H9 (cell line): ENCODE results near the gene FAM83F. TPM values are rescaled to one million over a fixed set of nuclear protein-coding genes. Genes with fewer than 3 reads are reported as not detected.

Experiments used
- DNase-seq: peaks from one replicate; pipeline ENCODE4 v3.0.0-alpha.2; 2017
- H2AFZ ChIP-seq: one replicate; pipeline ENCODE4 v1.6.1; 2013; ENCODE audit warnings: mild to moderate bottlenecking, low read length, control low read depth, moderate library complexity
- H2AK5ac ChIP-seq: 2 replicates; pipeline ENCODE4 v1.6.1; 2013; ENCODE audit warnings: low read length, control low read depth, mixed read lengths; ENCODE audit not compliant: insufficient read length
- H2BK120ac ChIP-seq: one replicate; pipeline ENCODE4 v1.6.1; 2013; ENCODE audit warnings: low read depth, mild to moderate bottlenecking, low read length, control low read depth, inconsistent platforms; ENCODE audit not compliant: poor library complexity, severe bottlenecking
- H2BK12ac ChIP-seq: 2 replicates; pipeline ENCODE4 v1.6.1; 2013; ENCODE audit warnings: low read length, control low read depth, mixed read lengths, low read depth; ENCODE audit not compliant: insufficient read length
- H2BK15ac ChIP-seq: 2 replicates; pipeline ENCODE4 v1.6.1; 2013; ENCODE audit warnings: low read depth, low read length, control low read depth
- H2BK20ac ChIP-seq: one replicate; pipeline ENCODE4 v1.6.1; 2013; ENCODE audit warnings: low read depth, mild to moderate bottlenecking, low read length, control low read depth, inconsistent platforms; ENCODE audit not compliant: poor library complexity, severe bottlenecking
- H2BK5ac ChIP-seq: 2 replicates; pipeline ENCODE4 v1.6.1; 2013; ENCODE audit warnings: low read length, control low read depth, mixed read lengths; ENCODE audit not compliant: insufficient read length
- H3K14ac ChIP-seq: 2 replicates; pipeline ENCODE4 v1.6.1; 2013; ENCODE audit warnings: low read length, control low read depth; ENCODE audit not compliant: insufficient read depth
- H3K18ac ChIP-seq: 2 replicates; pipeline ENCODE4 v1.6.1; 2013; ENCODE audit warnings: low read depth, mild to moderate bottlenecking, mixed read lengths, low read length, control low read depth; ENCODE audit not compliant: insufficient read length
- H3K23ac ChIP-seq: 2 replicates; pipeline ENCODE4 v1.6.1; 2013; ENCODE audit warnings: low read length, control low read depth, mixed read lengths, low read depth; ENCODE audit not compliant: insufficient read length
- H3K23me2 ChIP-seq: 2 replicates; pipeline ENCODE4 v1.6.1; 2013; ENCODE audit warnings: low read depth, mild to moderate bottlenecking, mixed read lengths, low read length, control low read depth; ENCODE audit not compliant: insufficient read length, poor library complexity, severe bottlenecking
- H3K27ac ChIP-seq: 2 replicates; pipeline ENCODE4 v1.5.1; 2013; ENCODE audit warnings: low read length, control low read depth, mixed read lengths, low read depth; ENCODE audit not compliant: insufficient read length
- H3K27me3 ChIP-seq: 2 replicates; pipeline ENCODE4 v1.6.1; 2013; ENCODE audit warnings: low read length, control low read depth, inconsistent platforms; ENCODE audit not compliant: insufficient read depth
- H3K4ac ChIP-seq: 2 replicates; pipeline ENCODE4 v1.6.1; 2013; ENCODE audit warnings: low read depth, mild to moderate bottlenecking, control low read depth, inconsistent platforms, low read length, moderate library complexity
- H3K4me1 ChIP-seq: 2 replicates; pipeline ENCODE4 v1.6.1; 2013; ENCODE audit warnings: low read length, control low read depth, inconsistent platforms; ENCODE audit not compliant: insufficient read depth
- H3K4me2 ChIP-seq: 2 replicates; pipeline ENCODE4 v1.6.1; 2013; ENCODE audit warnings: low read length, control low read depth, mixed read lengths; ENCODE audit not compliant: insufficient read length, insufficient read depth
- H3K56ac ChIP-seq: 2 replicates; pipeline ENCODE4 v1.6.1; 2013; ENCODE audit warnings: low read depth, mild to moderate bottlenecking, mixed read lengths, low read length, control low read depth; ENCODE audit not compliant: insufficient read length
- H3K79me1 ChIP-seq: 2 replicates; pipeline ENCODE4 v1.6.1; 2013; ENCODE audit warnings: low read depth, mild to moderate bottlenecking, moderate library complexity, low read length, control low read depth, inconsistent platforms; ENCODE audit not compliant: insufficient read depth, poor library complexity, severe bottlenecking
- H3K79me2 ChIP-seq: 2 replicates; pipeline ENCODE4 v1.6.1; 2013; ENCODE audit warnings: low read length, control low read depth, inconsistent platforms; ENCODE audit not compliant: insufficient read depth
- H3K9ac ChIP-seq: 2 replicates; pipeline ENCODE4 v1.6.1; 2013; ENCODE audit warnings: low read length, control low read depth, mixed read lengths; ENCODE audit not compliant: insufficient read length; ENCODE audit errors: extremely low read depth
- H3K9me3 ChIP-seq: one replicate; pipeline ENCODE4 v1.6.1; 2013; ENCODE audit warnings: low read depth, low read length, inconsistent platforms; ENCODE audit not compliant: control insufficient read depth
- H3T11ph ChIP-seq: one replicate; pipeline ENCODE4 v1.6.1; 2013; ENCODE audit warnings: mild to moderate bottlenecking, low read length, control low read depth, inconsistent platforms
- H4K20me1 ChIP-seq: one replicate; pipeline ENCODE4 v1.6.1; 2013; ENCODE audit not compliant: control insufficient read depth, insufficient read length, insufficient read depth
- H4K5ac ChIP-seq: 2 replicates; pipeline ENCODE4 v1.6.1; 2013; ENCODE audit warnings: low read depth, mild to moderate bottlenecking, mixed read lengths, low read length, control low read depth; ENCODE audit not compliant: insufficient read length
- H4K8ac ChIP-seq: replicated peaks from 2 replicates; pipeline ENCODE4 v1.6.1; 2013; ENCODE audit warnings: low read length, control low read depth, mixed read lengths, low read depth; ENCODE audit not compliant: insufficient read length
- H4K91ac ChIP-seq: 2 replicates; pipeline ENCODE4 v1.6.1; 2013; ENCODE audit warnings: low read depth, mild to moderate bottlenecking, moderate library complexity, mixed read lengths, low read length, control low read depth; ENCODE audit not compliant: insufficient read length
- H3K27ac Mint-ChIP-seq, 3 experiments: 2 replicates in 2 of 3; 3 replicates in 1 of 3; pipeline ENCODE4 v1.8.0; 2020 to 2021; ENCODE audit warnings: mixed read lengths in 3 of 3, mild to moderate bottlenecking in 1 of 3, moderate library complexity in 1 of 3
- H3K27me3 Mint-ChIP-seq: 2 replicates; pipeline ENCODE4 v1.8.0; 2021; ENCODE audit warnings: low read depth, mild to moderate bottlenecking, moderate library complexity, mixed read lengths
- H3K36me3 Mint-ChIP-seq, 3 experiments: 2 replicates in 2 of 3; 3 replicates in 1 of 3; pipeline ENCODE4 v1.8.0; 2020 to 2021; ENCODE audit warnings: low read depth in 3 of 3, mixed read lengths in 3 of 3; ENCODE audit not compliant: insufficient read depth in 1 of 3
- H3K4me1 Mint-ChIP-seq, 2 experiments: 2 replicates each; pipeline ENCODE4 v1.8.0; 2020; ENCODE audit warnings: mixed read lengths in 2 of 2
- H3K4me3 Mint-ChIP-seq, 2 experiments: 2 replicates in 1 of 2; 3 replicates in 1 of 2; pipeline ENCODE4 v1.8.0; 2020 to 2021; ENCODE audit warnings: mild to moderate bottlenecking in 2 of 2, mixed read lengths in 2 of 2, moderate library complexity in 1 of 2
- H3K9me3 Mint-ChIP-seq, 2 experiments: 2 replicates in 1 of 2; 3 replicates in 1 of 2; pipeline ENCODE4 v1.8.0; 2020; ENCODE audit warnings: mild to moderate bottlenecking in 2 of 2, mixed read lengths in 2 of 2, moderate library complexity in 1 of 2
- CTCF ChIP-seq: fragments of 200-600 bp; sonication (generic); conservative IDR thresholded peaks from 3 replicates; pipeline ENCODE4 v1.8.0; 2021; ENCODE audit warnings: antibody characterized with exemption, mild to moderate bottlenecking
- WGBS: extraction: QIAGEN DNeasy Blood & Tissue Kit; methylation state at CpG from one replicate; pipeline ENCODE4 v1.1.7; 2013; ENCODE audit warnings: missing lambda C conversion rate, low lambda C conversion rate, mixed read lengths; ENCODE audit not compliant: insufficient read length; ENCODE audit errors: extremely low coverage; 5-methylcytosine and 5-hydroxymethylcytosine counted together
- total RNA-seq: library from RNA; stranded (reverse); gene quantifications from 2 replicates; pipeline ENCODE4 v1.2.1, GENCODE V29; 2021

The FAM83F gene
- total RNA-seq, 1 experiment from 2014 or later, result 17.4 TPM

- WGBS, result no CpG with 5 or more reads among the region's 6 CpGs
- H3K23me2 ChIP-seq, result no peaks in the 10 kb centered on the region
- H4K20me1 ChIP-seq, result no peaks in the 10 kb centered on the region
- H2BK12ac ChIP-seq, result no peak overlapping the region
- H3K27ac Mint-ChIP-seq, result no peak overlapping the region; a peak in 1 of 7 replicates
- H4K5ac ChIP-seq, result no peak overlapping the region
- no peak overlapping the region for H2AK5ac ChIP-seq
- H3K79me2 ChIP-seq, result no peaks in the 10 kb centered on the region
- H3K27me3 ChIP-seq, result no peaks in the 10 kb centered on the region
- H4K8ac ChIP-seq, result no peak overlapping the region
- no peak overlapping the region for H2BK15ac ChIP-seq
- no peak overlapping the region for H3K4me2 ChIP-seq
- H3K18ac ChIP-seq, result no peak overlapping the region
- H3K36me3 Mint-ChIP-seq, result peaks cover 0 to 2% (median 0%) of the 10 kb centered on the region in 3 experiments; a peak in 4 of 7 replicates
- no peaks in the 10 kb centered on the region for H3K27me3 Mint-ChIP-seq
- H2BK20ac ChIP-seq, result no peak overlapping the region
- no peaks in the 10 kb centered on the region for H3K79me1 ChIP-seq
- no peak overlapping the region for H3K27ac ChIP-seq
- H2AFZ ChIP-seq, result no peak overlapping the region
- no peak for DNase-seq
- no peak overlapping the region for H4K91ac ChIP-seq
- no peaks in the 10 kb centered on the region for H3K9me3 Mint-ChIP-seq
- H3K4me1 Mint-ChIP-seq, result peaks cover 13 to 17% of the 10 kb centered on the region in 2 experiments
- TF ChIP-seq CTCF, result no peak
- H2BK5ac ChIP-seq, result no peak overlapping the region
- no peak overlapping the region for H3K9ac ChIP-seq
- no peak overlapping the region for H3K23ac ChIP-seq
- H3K4me3 Mint-ChIP-seq, result no peak overlapping the region
- H3K14ac ChIP-seq, result no peak overlapping the region; the same call in 1 of the 2 replicates
- no peaks in the 10 kb centered on the region for H3K4me1 ChIP-seq
- H3K9me3 ChIP-seq, result no peaks in the 10 kb centered on the region
- H3K4ac ChIP-seq, result no peak overlapping the region
- H3K56ac ChIP-seq, result no peak overlapping the region
- H3T11ph ChIP-seq, result no peak overlapping the region
- no peak overlapping the region for H2BK120ac ChIP-seq
Observed at GRCh38 chr22:40028098-40028425, 33.3 kb downstream of the FAM83F start.
